GM23338 (cell line): Measurements from ENCODE around the gene RNF17. TPM values are rescaled to one million over a fixed set of nuclear protein-coding genes. Genes with fewer than 3 reads are reported as not detected.

Experiments used
- ATAC-seq: fragments of 200-7000 bp; cut with Tn5 transposase; 3 replicates; pipeline ENCODE4 v1.9.1; 2020
- DNase-seq: peaks from one replicate; pipeline ENCODE4 v3.0.0-alpha.2; 2015; ENCODE audit warnings: low spot score
- H2AFZ ChIP-seq: fragments of 200-600 bp; sonication (generic); 2 replicates; pipeline ENCODE4 v1.8.0; 2016; ENCODE audit warnings: antibody characterized with exemption, mild to moderate bottlenecking, moderate library complexity
- H3F3A ChIP-seq: fragments of 200-600 bp; sonication (generic); replicated peaks from 2 replicates; pipeline ENCODE4 v1.8.0; 2017; ENCODE audit warnings: antibody characterized with exemption, mixed run types, low read depth
- H3K27ac ChIP-seq: fragments of 200-600 bp; sonication (generic); 2 replicates; pipeline ENCODE4 v1.6.1; 2016; ENCODE audit warnings: low read depth
- H3K27me3 ChIP-seq: fragments of 200-600 bp; sonication (generic); 2 replicates; pipeline ENCODE4 v1.8.0; 2016; ENCODE audit warnings: mild to moderate bottlenecking, mixed run types, moderate library complexity; ENCODE audit not compliant: insufficient read depth
- H3K36me3 ChIP-seq: fragments of 200-600 bp; sonication (generic); 2 replicates; pipeline ENCODE4 v1.8.0; 2016; ENCODE audit warnings: mild to moderate bottlenecking; ENCODE audit not compliant: insufficient read depth
- H3K4me1 ChIP-seq: fragments of 200-600 bp; sonication (generic); 2 replicates; pipeline ENCODE4 v1.8.0; 2016; ENCODE audit warnings: mild to moderate bottlenecking, moderate library complexity; ENCODE audit not compliant: insufficient read depth
- H3K4me2 ChIP-seq: fragments of 200-600 bp; sonication (generic); 2 replicates; pipeline ENCODE4 v1.7.1; 2017; ENCODE audit warnings: mixed run types
- H3K4me3 ChIP-seq: fragments of 200-600 bp; sonication (generic); 2 replicates; pipeline ENCODE4 v1.6.1; 2016; ENCODE audit warnings: mixed run types
- H3K79me2 ChIP-seq: fragments of 200-600 bp; sonication (generic); replicated peaks from 2 replicates; pipeline ENCODE4 v1.8.0; 2017; ENCODE audit warnings: mild to moderate bottlenecking; ENCODE audit not compliant: insufficient read depth
- H3K9me2 ChIP-seq: fragments of 200-600 bp; sonication (generic); 2 replicates; pipeline ENCODE4 v1.8.0; 2017; ENCODE audit not compliant: insufficient read depth
- H4K20me1 ChIP-seq: fragments of 200-600 bp; sonication (generic); replicated peaks from 2 replicates; pipeline ENCODE4 v1.8.0; 2017; ENCODE audit warnings: mild to moderate bottlenecking; ENCODE audit not compliant: insufficient read depth
- H3K27ac Mint-ChIP-seq: 2 replicates; pipeline ENCODE4 v1.8.0; 2020; ENCODE audit warnings: inconsistent platforms, mild to moderate bottlenecking, moderate library complexity, mixed read lengths
- H3K27me3 Mint-ChIP-seq: 3 replicates; pipeline ENCODE4 v1.8.0; 2022; ENCODE audit warnings: low read depth, mild to moderate bottlenecking, moderate library complexity, mixed read lengths, inconsistent platforms; ENCODE audit not compliant: insufficient read depth, poor library complexity
- H3K36me3 Mint-ChIP-seq: 3 replicates; pipeline ENCODE4 v1.8.0; 2021; ENCODE audit warnings: low read depth, mild to moderate bottlenecking, inconsistent platforms, moderate library complexity, mixed read lengths
- H3K4me1 Mint-ChIP-seq: 3 replicates; pipeline ENCODE4 v1.8.0; 2020; ENCODE audit warnings: mild to moderate bottlenecking, inconsistent platforms, mixed read lengths
- H3K4me3 Mint-ChIP-seq: 3 replicates; pipeline ENCODE4 v1.8.0; 2021; ENCODE audit warnings: moderate library complexity, mild to moderate bottlenecking, inconsistent platforms, mixed read lengths
- H3K9me3 Mint-ChIP-seq: 3 replicates; pipeline ENCODE4 v1.8.0; 2020; ENCODE audit warnings: moderate library complexity, mild to moderate bottlenecking, inconsistent platforms, mixed read lengths
- CREB1 ChIP-seq: fragments of 250-450 bp; sonication (Bioruptor Pico); IDR thresholded peaks from 2 replicates; pipeline ENCODE4 v1.5.0; 2020; ENCODE audit warnings: low read depth, mild to moderate bottlenecking, moderate library complexity
- CTCF ChIP-seq, 2 experiments: fragments of 200-600 bp in 1 of 2; sonication (generic) in 1 of 2; conservative IDR thresholded peaks; 2 replicates each; pipeline versions ENCODE4 v1.5.1 to v1.6.1; 2016 to 2017; ENCODE audit warnings: antibody characterized with exemption in 2 of 2, low read depth in 2 of 2, mild to moderate bottlenecking in 2 of 2, moderate library complexity in 1 of 2
- ETS1 ChIP-seq: IDR thresholded peaks from 2 replicates; pipeline ENCODE4 v1.6.1; 2016; ENCODE audit warnings: antibody characterized with exemption
- EZH2 ChIP-seq: fragments of 200-600 bp; sonication (generic); IDR thresholded peaks from one replicate; pipeline ENCODE4 v1.8.0; 2017; ENCODE audit warnings: antibody characterized with exemption, mild to moderate bottlenecking, low read depth; ENCODE audit not compliant: unreplicated experiment
- EZH2phosphoT487 ChIP-seq: fragments of 200-600 bp; sonication (generic); IDR thresholded peaks from one replicate; pipeline ENCODE4 v1.8.1; 2018; ENCODE audit warnings: antibody characterized with exemption; ENCODE audit not compliant: unreplicated experiment
- JUNB ChIP-seq: IDR thresholded peaks from one replicate; pipeline ENCODE4 v1.6.1; 2016; ENCODE audit warnings: antibody characterized with exemption; ENCODE audit not compliant: unreplicated experiment
- NANOG ChIP-seq: IDR thresholded peaks from 2 replicates; pipeline ENCODE4 v1.6.1; 2016; ENCODE audit warnings: antibody characterized with exemption, borderline replicate concordance
- REST ChIP-seq: IDR thresholded peaks from one replicate; pipeline ENCODE4 v1.6.1; 2018; ENCODE audit warnings: antibody characterized with exemption; ENCODE audit not compliant: unreplicated experiment
- STAT1 ChIP-seq: IDR thresholded peaks from one replicate; pipeline ENCODE4 v1.6.1; 2016; ENCODE audit warnings: antibody characterized with exemption; ENCODE audit not compliant: unreplicated experiment
- ZNF331 ChIP-seq: fragments of 250-450 bp; sonication (Bioruptor Pico); IDR thresholded peaks from 2 replicates; pipeline ENCODE4 v1.5.0; 2020; ENCODE audit warnings: low read depth, mild to moderate bottlenecking, moderate library complexity
- polyA plus RNA-seq: library from polyadenylated mRNA; unstranded; fragments of >200 nt; fragmentation: Nextera tagmentation; extraction: Ambion mirVana; gene quantifications from 2 replicates; pipeline ENCODE4 v1.2.1, GENCODE V29; 2016
- total RNA-seq: library from RNA; depleted of rRNA; stranded (reverse); fragments of >200 nt; shearing (Covaris generic); gene quantifications from 2 replicates; pipeline ENCODE4 v1.2.3, GENCODE V29; 2014

Gene RNF17
- total and polyA plus RNA-seq, 2 experiments from 2014 or later = 0.16 TPM; not detected in 1

- ATAC-seq (peak; percentile 53), DNase-seq (peak; percentile 79)
- H3F3A ChIP-seq = no peaks in the 10 kb centered on the region
- H3K79me2 ChIP-seq = no peaks in the 10 kb centered on the region
- peak overlapping the region; percentile 95 for H2AFZ ChIP-seq
- H3K4me2 ChIP-seq = peak overlapping the region; percentile 92
- Mint-ChIP-seq H3K27me3 (peaks cover 71% of the 10 kb centered on the region), H3K36me3 (no peaks in the 10 kb centered on the region), H3K4me1 (peaks cover 18% of the 10 kb centered on the region), H3K4me3 (peak overlapping the region; percentile 80), H3K27ac (no peak overlapping the region), H3K9me3 (peaks cover 7% of the 10 kb centered on the region; the same call in 2 of the 3 replicates)
- H3K36me3 ChIP-seq = no peaks in the 10 kb centered on the region
- H3K4me3 ChIP-seq = peak overlapping the region; percentile 60
- no peaks in the 10 kb centered on the region for H4K20me1 ChIP-seq
- TF ChIP-seq ETS1 (no peak), CREB1 (CRISPR knock-in tag) (no peak), EZH2 (peak; percentile 77)
- no peak overlapping the region for H3K27ac ChIP-seq
- H3K9me2 ChIP-seq = no peaks in the 10 kb centered on the region
- H3K4me1 ChIP-seq = peaks cover 3% of the 10 kb centered on the region
- peaks cover 85% of the 10 kb centered on the region for H3K27me3 ChIP-seq
Observed at GRCh38 chr13:24747248-24748060, 16.5 kb upstream of the RNF17 start.

DNA sequence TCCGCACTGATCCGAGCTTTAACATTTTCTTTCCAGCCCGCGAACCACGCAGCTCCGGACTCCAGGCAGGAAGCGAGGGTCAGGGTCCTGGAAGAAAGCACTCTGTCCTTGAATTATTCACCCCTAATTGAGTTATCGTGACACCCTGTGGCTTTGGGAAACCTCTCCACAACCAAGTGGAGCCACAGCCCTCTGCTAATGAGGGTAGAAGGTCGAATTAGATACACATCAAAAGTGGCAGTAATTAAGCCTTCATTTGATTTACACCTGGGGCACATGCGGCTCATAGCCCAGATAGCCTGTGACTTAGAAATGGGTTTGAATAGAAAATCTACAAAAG, 15.9 kb upstream of the RNF17 start:
- Histone ChIP-seq H3K36me3 (no peaks in the 10 kb centered on the region), H3K27ac (no peak overlapping the region), H3K4me2 (peak overlapping the region; percentile 92), H3K27me3 (peaks cover 79% of the 10 kb centered on the region), H4K20me1 (no peaks in the 10 kb centered on the region), H3F3A (no peaks in the 10 kb centered on the region), H3K4me1 (peaks cover 3% of the 10 kb centered on the region), H3K79me2 (no peaks in the 10 kb centered on the region), H2AFZ (peak overlapping the region; percentile 95), H3K4me3 (peak overlapping the region; percentile 60), H3K9me2 (no peaks in the 10 kb centered on the region)
- DNase-seq = peak; percentile 62
- Mint-ChIP-seq H3K4me1 (peaks cover 15% of the 10 kb centered on the region), H3K9me3 (peaks cover 7% of the 10 kb centered on the region; the same call in 2 of the 3 replicates), H3K27ac (no peak overlapping the region), H3K36me3 (no peaks in the 10 kb centered on the region), H3K27me3 (peaks cover 69% of the 10 kb centered on the region), H3K4me3 (peak overlapping the region; percentile 77)
- ATAC-seq = no peak; the same call in 2 of the 3 replicates
- TF ChIP-seq EZH2phosphoT487 (no peak), CTCF (conservative IDR thresholded peaks at IDR 0.05; ENCODE audit: low read depth in 2 of 2) (no peak), JUNB (no peak), REST (no peak), ZNF331 (CRISPR knock-in tag) (no peak), STAT1 (no peak), EZH2 (no peak), NANOG (no peak)
